GM19455 (cell line): ENCODE results near the gene ARHGEF39.
"Not testable (repeated sequence)": the region's sequence is repeated elsewhere in the genome, so short reads cannot be mapped to it uniquely, and the experiment has no call there.

Experiments
- ATAC-seq: cut with Tn5 transposase; IDR thresholded peaks from one replicate; pipeline ENCODE4 v1.9.1; 2021; ENCODE audit not compliant: unreplicated experiment

Gene ARHGEF39

DNA sequence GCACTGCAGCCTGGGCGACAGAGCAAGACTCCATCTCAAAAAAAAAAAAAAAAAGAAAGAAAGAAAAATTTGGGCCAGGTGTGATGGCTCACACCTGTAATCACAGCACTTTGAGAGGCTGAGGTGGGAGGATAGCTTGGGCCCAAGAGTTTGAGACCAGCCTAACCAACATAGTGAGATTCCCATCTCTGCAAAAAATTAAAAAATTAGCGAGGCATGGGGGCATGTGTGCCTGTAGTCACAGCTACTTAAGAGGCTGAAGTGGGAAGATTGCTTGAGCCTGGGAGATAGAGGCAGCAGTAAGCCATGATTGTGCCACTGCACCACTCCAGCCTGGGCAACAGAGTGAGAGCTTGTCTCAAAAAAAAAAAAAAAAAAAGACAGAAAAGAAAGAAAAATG, 11.4 kb downstream of the ARHGEF39 start:
- ATAC-seq: no peak

DNA sequence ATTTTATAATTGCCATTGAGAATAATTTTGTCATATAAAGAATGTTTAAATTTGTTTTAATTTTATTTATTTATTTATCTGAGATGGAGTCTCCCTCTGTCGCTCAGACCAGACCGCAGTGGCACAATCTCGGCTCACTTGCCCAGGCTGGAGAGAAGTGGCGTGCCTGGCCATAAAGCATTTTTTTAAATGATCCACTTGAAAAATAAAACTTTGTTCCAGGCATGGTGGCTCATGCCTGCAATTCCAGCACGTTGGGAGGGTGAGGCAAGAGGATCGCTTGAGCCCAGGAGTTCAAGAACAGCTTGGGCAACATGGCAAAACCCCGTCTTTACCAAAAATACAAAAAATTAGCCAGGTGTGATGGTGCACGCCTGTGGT, 12.2 kb downstream of the ARHGEF39 start:
- ATAC-seq: no peak

DNA sequence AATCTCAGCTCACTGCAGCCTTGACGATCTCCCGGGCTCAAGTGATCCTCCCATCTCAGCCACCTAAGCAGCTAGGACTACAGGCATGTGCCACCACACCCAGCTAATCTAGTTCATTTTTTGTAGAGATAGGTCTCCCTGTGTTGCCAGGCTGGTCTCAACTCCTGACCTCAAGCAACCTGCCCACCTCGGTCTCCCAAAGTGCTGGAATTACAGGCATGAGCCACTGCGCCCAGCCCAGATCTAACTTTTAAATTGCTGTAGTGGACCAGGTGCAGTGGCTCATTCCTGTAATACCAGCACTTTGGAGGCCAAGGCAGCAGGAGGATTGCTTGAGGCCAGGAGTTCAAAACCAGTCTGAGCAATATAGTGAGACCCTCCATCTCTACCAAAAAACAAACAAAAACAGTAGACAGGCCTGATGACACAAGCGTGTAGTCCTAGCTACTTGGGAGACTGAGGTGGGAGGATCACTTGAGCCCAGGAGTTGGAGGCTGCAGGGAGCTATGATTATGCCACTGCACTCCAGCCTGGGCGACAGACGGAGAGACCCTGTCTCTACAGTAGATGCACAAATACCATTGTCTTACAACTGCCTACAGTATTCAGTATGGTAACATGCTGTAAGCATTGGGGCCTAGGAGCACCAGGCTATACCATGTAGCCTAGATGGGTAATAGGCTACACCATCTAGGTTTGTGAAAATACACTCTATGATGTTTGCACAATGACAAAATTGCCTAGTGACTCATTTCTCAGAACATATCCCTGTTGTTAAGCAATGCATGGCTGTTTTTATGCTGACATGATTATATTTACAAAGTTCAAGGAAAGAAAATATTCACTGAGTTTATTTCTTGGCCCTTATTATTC, 12.8 kb downstream of the ARHGEF39 start:
- no peak for ATAC-seq

DNA sequence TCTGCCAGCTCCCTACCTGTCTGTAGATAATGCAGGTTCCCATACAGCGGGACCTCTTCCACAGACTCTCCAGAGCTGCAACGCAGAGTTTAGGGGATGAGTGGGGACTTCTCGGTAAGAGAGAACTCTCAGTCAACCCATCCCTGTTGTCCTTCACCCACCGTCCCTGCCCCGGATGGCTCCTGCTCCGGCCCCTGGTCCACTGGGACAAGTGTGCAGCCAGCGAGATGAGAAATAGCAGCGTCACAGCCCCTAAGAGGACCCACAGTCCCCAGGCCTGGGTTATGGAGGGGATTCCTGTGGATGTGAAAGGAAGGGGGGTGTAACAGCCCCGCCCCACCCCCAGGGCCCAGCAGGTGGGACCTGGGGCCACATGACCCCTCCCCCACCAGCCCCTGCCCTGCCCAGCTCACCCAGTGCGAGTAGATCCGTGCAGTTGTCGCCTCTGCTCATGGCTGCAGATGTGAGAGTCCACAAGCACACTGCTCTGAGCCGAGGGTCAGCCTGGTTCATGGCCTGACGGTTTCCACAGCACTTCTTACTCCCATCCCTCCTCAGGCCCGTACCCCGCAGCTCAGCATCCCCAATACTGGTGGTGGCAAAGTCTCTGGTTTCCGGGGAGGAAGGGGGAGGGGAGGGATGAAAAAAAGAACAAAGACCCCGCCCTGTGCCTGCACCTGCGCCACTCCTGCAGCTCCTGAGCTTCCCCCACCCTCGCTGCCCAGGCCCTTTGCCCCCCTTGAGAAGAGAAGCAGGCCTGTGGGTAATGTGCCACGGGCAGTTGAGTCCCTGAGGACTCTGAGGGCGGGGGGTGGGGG, 14.4 kb downstream of the ARHGEF39 start, which contains the start of gene SIT1:
Gene SIT1 (minus strand): TSS at position 591 of the 818 bp plus-strand sequence. CDS start 78 bp downstream, at position 513.
- ATAC-seq: no peak

DNA sequence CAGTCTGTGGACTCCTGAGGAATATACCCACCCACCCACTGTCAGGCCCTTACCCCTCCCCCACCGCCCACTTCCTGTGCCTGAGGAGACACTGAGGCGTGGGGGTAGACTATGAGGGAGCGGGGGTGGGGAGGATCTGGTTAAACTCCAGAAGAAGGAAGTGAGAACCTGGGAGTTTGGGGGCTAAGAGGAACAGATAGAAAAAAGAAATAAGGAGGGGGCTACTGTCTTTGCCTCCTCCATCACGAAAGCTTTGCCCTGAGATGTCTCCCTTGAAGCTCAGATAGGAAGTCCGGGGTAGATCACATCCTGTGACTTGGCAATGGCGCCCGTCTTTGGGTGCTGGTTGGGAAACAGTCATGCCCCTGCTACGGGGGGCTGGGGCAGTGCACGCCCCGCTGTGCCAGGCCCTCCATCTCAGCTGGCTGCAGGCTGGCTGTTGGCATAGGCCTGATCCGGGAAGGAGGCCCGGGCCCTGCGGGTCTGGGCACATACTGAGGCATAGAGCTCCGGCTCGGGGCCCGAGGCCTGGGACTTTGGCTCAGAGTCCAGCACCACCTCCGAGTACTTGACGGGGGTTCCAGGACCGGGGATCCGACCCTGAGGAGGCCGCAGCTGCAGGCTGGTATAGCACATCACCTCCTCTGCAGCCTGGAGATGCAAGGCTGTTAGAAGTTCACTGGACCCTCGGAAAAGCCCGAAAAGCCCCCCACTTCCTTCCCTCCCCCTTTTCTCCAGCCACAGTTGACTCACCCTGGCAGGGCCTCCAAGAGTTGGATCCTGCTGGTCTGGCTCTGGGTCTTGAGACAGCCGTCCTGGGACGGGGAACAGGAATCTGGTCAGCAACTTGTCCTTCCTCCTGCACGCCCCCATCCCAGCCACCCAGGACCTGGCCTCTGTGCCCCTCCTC, 15.3 kb downstream of the ARHGEF39 start:
- ATAC-seq: no peak

DNA sequence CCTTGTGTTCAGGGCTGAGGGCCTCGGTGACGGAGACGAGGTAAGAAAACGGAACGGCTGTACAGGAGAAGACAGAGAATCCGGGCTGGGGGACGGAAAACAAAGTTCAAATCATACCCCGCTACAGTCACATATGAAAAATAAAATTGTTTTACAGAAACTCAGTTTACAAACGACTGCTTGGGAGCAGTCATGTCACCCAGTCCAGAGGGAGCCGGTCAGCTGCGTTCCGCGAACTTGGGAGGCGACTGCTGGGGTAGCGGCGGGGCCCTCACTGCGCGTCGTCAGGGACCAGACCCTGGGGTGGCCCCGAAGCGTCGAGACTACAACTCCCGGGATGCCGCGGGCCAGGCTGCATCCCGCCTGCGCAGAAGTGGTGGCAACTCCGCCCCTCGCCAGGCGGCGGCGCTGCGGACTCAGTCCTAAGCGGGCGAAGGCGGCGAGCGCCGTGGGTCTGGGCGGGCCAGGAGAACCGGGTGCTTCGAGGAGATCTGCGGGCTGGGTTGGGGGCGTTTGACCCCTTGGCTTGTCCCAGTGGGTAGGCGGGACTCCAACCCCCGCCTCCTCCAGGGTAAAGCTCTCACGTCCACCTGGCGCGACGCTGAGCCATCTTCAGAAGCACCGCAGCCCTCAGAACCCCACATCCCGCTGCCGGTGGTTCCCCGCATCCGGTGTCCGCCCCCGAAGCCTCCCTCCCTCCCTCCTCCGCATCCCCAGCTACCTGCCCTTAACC, 18.3 kb downstream of the ARHGEF39 start:
- peak; percentile 73 for ATAC-seq

DNA sequence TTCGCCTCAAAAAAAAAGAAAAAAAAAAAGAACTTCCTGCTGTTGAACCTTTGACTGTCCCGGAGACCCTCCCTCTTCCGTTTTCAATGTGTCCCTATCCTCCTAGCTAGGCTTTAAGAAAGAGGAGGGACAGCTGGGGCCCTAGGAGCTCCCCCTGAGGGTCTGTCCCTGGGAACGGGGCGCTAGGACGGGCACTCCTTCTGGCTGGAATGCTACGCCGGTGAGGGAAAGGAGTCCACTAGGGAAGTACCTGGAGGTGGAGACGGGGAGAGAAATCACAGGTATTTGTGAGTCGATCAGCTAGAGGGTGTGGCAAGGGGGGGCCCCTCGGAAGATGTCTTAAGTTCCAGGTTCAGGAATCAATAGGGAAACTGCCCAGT, 18.9 kb downstream of the ARHGEF39 start:
- no peak for ATAC-seq

DNA sequence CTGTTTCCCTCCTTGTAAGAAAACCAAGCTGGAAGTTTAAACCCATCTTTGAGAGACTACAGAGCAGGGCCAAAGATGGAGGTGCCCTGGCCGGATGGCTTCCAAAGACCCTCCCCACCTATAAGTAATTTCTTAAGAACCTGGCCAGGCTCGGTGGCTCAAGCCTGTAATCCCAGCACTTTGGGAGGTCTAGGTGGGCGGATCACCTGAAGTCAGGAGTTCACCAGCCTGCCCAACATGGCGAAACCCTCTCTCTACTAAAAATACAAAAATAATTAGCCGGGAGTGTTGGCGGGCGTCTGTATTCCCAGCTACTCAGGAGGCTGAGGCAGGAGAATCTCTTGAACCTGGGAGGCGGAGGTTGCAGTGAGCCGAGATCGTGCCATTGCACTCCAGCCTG, 19.3 kb downstream of the ARHGEF39 start:
- not testable (repeated sequence) for ATAC-seq

DNA sequence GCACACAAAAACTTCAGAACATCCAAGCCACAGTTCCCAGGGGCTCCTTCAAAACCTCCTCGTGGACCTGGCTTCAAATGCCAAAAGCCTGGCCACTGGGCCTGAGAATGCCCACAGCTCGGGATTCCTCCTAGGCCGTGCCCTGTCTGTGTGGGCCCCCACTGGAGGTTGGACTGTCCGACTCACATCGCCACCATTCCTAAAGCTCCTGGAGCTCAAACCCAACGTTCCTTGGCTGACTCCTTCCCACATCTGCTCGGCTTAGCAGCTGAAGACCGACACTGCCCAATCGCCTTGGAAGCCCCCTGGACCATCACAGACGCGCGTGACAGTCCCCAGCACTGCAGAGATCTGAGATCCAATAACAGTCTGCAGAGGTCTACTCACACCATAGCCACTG, 21.9 kb downstream of the ARHGEF39 start:
- ATAC-seq: no peak

DNA sequence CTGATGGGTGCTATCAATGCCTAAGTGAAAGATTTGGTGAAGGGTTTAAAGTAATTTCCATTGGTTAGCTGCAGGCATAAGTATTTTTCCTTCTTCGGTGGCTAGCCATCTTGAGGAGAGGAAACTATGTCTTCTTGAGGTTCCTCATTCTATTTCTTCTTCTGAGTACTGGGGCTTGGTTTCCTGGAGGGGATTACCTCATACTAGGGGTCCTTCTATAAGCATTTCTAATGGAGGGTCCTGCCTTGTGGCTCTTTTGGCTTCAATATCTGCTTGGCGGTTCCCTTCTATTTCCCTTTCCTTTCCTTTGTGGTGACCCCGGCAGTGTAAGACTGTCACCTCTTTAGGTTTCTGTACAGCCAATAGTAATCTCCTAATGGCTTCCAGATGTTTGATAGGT, 23.5 kb downstream of the ARHGEF39 start:
- ATAC-seq: not testable (repeated sequence)

DNA sequence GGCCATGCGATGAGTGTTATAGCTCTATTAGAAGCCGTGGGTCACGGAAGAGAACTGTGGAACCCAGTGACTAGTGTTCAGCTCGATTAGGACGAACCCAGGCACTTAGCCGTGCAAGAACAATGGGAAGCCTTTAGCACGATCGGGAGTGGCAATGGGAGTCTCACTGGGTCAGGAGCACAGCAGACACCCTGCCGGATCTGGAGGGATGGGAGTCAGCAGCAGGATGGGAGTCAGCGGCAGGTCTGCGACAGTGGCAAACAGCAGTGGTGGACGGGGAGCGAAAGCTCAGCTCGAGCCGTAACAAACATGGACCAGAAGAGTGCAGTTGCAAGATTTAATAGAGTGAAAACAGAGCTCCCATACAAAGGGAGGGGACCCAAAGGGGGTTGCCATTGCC, 24.6 kb downstream of the ARHGEF39 start:
- not testable (repeated sequence) for ATAC-seq

DNA sequence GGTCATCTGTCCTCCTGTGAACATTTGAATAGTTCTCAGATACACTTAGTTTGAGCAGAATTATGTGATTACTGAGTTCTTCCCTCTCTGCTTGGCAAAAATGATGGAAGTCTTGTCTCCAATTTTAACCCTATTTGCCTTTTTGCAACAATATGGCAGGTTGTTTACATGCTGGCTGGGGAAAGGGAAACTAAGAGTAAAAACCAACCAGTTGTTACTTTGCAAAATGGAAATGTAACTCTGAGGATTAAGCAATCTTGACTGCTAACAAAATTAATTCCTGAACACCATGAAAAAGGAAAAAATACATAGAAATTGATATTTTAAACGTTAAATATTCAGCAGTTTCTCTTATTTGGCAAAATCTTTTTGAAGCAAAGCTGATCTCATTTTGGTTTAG, 25.4 kb downstream of the ARHGEF39 start:
- no peak for ATAC-seq

DNA sequence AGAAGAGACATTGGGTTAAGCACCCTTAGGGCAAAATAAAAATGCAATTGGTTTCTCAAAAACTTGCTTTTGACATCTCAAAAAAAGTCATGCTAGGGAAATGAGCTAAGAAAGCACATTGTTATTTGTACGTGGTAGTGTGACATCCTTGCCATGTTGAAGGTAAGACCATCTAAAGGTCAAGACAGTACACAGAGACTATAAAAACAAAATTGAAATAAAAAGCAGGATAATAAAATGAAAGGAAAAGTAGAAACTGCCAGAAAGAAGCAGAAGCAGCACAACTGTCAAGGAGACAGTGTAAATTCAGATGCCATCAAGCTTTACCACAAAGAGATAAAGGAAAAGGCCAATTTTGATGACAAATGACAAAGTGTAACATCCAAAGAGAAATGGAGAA, 25.8 kb downstream of the ARHGEF39 start:
- ATAC-seq: not testable (repeated sequence)

DNA sequence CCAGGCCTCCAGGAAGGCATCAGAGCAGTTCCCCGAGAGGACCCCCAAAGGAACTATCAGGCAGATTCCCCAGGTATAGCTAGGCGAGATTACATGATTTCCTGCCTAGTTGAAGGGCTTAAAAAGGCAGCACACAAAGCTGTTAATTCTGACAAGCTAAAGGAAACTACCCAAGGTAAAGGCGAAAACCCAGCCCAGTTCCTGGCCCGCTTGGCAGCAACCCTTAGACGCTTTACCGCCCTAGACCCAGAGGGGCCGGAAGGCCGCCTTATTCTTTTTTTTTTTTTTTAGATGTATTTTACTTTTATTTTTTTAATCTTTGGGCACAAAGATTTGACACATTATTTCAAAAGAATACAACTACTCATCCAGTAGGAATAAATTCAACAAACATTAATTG, 26.2 kb downstream of the ARHGEF39 start:
- not testable (repeated sequence) for ATAC-seq

DNA sequence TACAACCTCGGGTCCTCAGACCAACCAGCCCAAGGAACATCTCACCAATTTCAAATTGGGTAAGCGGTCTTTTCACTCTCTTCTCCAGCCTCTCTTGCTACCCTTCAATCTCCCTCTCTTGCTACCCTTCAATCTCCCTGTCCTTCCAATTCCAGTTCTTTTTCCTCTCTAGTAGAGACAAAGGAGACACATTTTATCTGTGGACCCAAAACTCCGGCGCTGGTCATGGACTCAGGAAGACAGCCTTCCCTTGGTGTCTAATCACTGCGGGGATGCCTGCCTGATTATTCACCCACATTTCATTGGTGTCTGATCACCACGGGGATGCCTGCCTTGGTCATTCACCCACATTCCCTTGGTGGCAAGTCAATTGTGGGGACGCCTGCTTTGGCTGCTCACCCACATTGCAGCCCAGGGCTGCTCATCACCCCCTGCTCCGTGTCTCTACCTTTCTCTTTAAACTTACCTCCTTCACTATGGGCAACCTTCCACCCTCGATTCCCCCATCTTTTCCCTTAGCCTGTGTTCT, 27.5 kb downstream of the ARHGEF39 start:
- not testable (repeated sequence) for ATAC-seq

DNA sequence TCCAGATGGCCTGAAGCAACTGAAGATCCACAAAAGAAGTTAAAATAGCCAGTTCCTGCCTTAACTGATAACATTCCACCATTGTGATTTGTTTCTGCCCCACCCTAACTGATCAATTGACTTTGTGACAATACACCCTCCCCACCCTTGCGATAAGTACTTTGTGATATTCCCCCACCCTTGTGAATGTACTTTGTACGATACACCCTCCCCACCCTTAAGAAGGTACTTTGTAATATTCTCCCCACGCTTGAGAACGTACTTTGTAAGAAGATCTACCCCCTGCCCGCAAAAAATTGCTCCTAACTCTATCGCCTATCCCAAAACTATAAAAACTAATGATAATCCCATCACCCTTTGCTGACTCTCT, 28.1 kb downstream of the ARHGEF39 start:
- not testable (repeated sequence) for ATAC-seq

DNA sequence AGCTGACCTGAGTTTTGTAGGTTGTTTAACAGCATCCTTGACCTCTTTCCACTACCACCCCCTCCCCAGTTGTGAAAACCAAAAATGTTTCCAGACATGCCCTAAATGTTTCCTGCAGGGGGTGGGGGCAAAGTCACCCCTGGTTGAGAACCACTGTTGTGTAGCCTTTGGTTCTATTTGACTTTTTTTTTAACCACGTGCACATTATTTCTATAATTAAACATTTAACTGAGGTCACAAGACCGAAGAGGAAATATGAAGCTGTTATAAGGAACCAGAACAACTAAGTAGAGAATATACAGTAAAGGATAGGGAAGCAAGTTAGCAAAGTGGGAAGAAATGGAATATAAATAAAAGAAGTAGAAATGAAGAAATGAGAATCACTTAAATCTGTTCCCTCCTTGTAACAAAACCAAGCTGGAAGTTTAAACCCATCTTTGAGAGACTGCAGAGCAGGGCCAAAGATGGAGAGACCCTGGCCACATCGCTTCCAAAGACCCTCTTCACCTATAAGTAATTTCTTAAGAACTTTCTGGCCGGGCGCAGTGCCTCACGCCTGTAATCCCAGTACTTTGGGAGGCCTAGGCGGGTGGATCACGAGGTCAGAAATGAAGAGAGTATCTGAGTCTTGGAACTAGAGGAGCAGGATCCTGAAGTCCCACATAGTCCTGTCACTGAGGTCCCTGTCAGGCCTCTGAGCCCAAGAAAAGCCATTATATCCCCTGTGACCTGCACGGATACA, 28.7 kb downstream of the ARHGEF39 start:
- ATAC-seq: no peak

DNA sequence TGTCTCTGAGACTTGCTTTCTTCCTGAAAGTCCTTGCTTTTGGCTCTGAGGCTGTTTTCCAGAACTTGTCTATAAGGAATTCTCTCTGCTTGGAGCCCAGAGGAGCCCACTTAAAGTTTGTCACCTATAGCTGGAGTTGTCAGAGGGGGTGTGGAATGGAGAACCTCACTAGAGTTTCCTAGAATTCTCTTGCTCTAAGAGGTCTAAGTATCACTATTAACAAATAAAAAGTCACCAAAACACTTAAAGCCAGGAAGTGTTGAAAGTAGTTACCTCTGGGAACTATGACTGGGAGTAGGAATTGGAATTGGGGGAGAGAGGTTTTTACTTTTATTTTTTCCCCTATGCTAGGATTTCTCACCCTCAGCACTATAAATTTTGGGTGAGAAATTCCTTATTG, 29.3 kb downstream of the ARHGEF39 start:
- no peak for ATAC-seq

DNA sequence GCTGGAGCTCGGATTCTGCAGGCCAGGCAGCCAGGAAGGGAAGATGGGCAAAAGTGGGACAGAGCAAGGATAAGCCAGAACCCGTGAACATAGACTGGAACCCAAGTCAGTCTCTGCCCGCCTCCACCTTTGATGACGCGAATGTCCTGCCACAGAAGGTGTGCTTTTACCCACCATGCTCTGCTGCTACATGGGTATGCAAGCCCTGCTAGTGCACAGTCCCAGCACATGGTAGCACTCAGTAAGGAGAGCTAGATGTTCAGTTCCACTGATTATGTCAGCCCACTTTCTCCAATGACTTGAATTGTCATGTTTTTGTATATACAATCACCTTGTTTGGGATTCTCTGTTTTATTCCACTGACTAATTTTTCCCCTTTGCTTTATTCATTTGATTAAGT, 35.4 kb downstream of the ARHGEF39 start:
- ATAC-seq: no peak
